Fibroblast of the aortic adventitia (primary cell): ENCODE data around the gene TEDC2. TPM values are rescaled to one million over a fixed set of nuclear protein-coding genes. Genes with fewer than 3 reads are reported as not detected.

Experiments used
- DNase-seq: peaks from one replicate; pipeline ENCODE4 v3.0.0-alpha.2; 2010; ENCODE audit warnings: low read depth
- H3K4me3 ChIP-seq: 2 replicates; pipeline ENCODE4 v1.5.1; 2011; ENCODE audit warnings: low read depth, mild to moderate bottlenecking, control low read depth, low read length, moderate library complexity
- CTCF ChIP-seq: IDR thresholded peaks from 2 replicates; pipeline ENCODE4 v1.5.1; 2011; ENCODE audit warnings: mild to moderate bottlenecking, low read length, control low read depth, inconsistent platforms; ENCODE audit not compliant: insufficient read depth
- small RNA-seq: library from RNA; depleted of rRNA; stranded (forward); fragments of <200 nt; gene quantifications from one replicate; pipeline ENCODE3, GENCODE V24; 2012
- total RNA-seq: library from RNA; depleted of rRNA; stranded (reverse); fragments of >200 nt; gene quantifications from 2 replicates; pipeline ENCODE4 v1.2.3, GENCODE V29; 2012; ENCODE audit warnings: low replicate concordance

Gene TEDC2
- total RNA-seq, 1 donor = 11.7 TPM

- TF ChIP-seq CTCF = no peak
- no peak overlapping the region for H3K4me3 ChIP-seq
- peak; percentile 65 for DNase-seq
Observed at GRCh38 chr16:2511128-2511800, 51.4 kb downstream of the TEDC2 start.

GRCh38 chr16:2511996-2512734 is 52.3 kb downstream of the TEDC2 start:
- no peak for DNase-seq
- TF ChIP-seq CTCF = no peak
- H3K4me3 ChIP-seq = no peak overlapping the region

- TF ChIP-seq CTCF = no peak
- no peak for DNase-seq
- peak overlapping the region; percentile 53 for H3K4me3 ChIP-seq
Observed at GRCh38 chr16:2512735-2513404, 53.0 kb downstream of the TEDC2 start.

- peak within 1 kb of the TSS; percentile 89 for H3K4me3 ChIP-seq
- TF ChIP-seq CTCF = no peak
- DNase-seq = peak; percentile 75
Observed at GRCh38 chr16:2513405-2514332, 53.8 kb downstream of the TEDC2 start, which contains the start of gene ATP6V0C. Gene ATP6V0C (plus strand): TSS chr16:2513952. CDS start chr16:2514104, 152 bp downstream.

Small RNA genes within 50 kb of the gene (small RNA-seq; reads per million reads assigned to genes)
- gene MIR6768 = 0.57 reads per million

Other genes with a start within 250 kb of the TEDC2 start
- 0.57 and 2.4 TPM in 2 replicates for gene BRICD5, start 249.2 kb upstream of the TEDC2 start, total RNA-seq
- gene PGP, start 245.3 kb upstream of the TEDC2 start, total RNA-seq = 7.6 and 11.3 TPM in 2 replicates
- 18.7 and 41.7 TPM in 2 replicates for gene E4F1, start 236.5 kb upstream of the TEDC2 start, total RNA-seq
- gene DNASE1L2, start 223.7 kb upstream of the TEDC2 start, total RNA-seq = 0.16 and 0.63 TPM in 2 replicates
- gene ECI1, start 208.5 kb upstream of the TEDC2 start, total RNA-seq = 34.9 and 41.1 TPM in 2 replicates
- 49.5 and 94.7 TPM in 2 replicates for gene RNPS1, start 192.0 kb upstream of the TEDC2 start, total RNA-seq
- 1.8 and 2.4 TPM in 2 replicates for gene ABCA3, start 119.4 kb upstream of the TEDC2 start, total RNA-seq
- gene CCNF, start 30.7 kb upstream of the TEDC2 start, total RNA-seq = 2.2 and 21.1 TPM in 2 replicates
- gene NTN3, start 11.2 kb downstream of the TEDC2 start, total RNA-seq = 0.45 and 2.8 TPM in 2 replicates
- 11.9 and 16.1 TPM in 2 replicates for gene TBC1D24, start 15.0 kb downstream of the TEDC2 start, total RNA-seq
- gene ATP6V0C, start 53.8 kb downstream of the TEDC2 start, total RNA-seq = 5.3 and 48.9 TPM in 2 replicates
- gene AMDHD2, start 60.3 kb downstream of the TEDC2 start, total RNA-seq = 59.9 and 74.3 TPM in 2 replicates
- gene CEMP1, start 71.3 kb downstream of the TEDC2 start, total RNA-seq = not detected in 2 replicates
- gene PDPK1, start 77.9 kb downstream of the TEDC2 start, total RNA-seq = 27.9 and 29.9 TPM in 2 replicates
- 14.1 and 16.4 TPM in 2 replicates for gene KCTD5, start 222.4 kb downstream of the TEDC2 start, total RNA-seq